HepG2 (cell line): Measurements from ENCODE around the gene THOP1. TPM values are rescaled to one million over a fixed set of nuclear protein-coding genes. Genes with fewer than 3 reads are reported as not detected.

Experiments
- CBFB ChIP-seq: sonication (generic); formaldehyde crosslinking; IDR thresholded peaks from 2 replicates; pipeline ENCODE4 v1.4.0; 2020; ENCODE audit warnings: missing genetic modification reagents
- CENPX ChIP-seq: sonication (generic); formaldehyde crosslinking; IDR thresholded peaks from 2 replicates; pipeline ENCODE4 v1.9.0; 2021; ENCODE audit warnings: mild to moderate bottlenecking, missing genetic modification reagents, moderate library complexity
- CREBL2 ChIP-seq: sonication (generic); formaldehyde crosslinking; IDR thresholded peaks from 2 replicates; pipeline ENCODE4 v1.8.1; 2023; ENCODE audit warnings: missing genetic modification reagents, mild to moderate bottlenecking, borderline replicate concordance
- DPF2 ChIP-seq: sonication (generic); formaldehyde crosslinking; IDR thresholded peaks from 2 replicates; pipeline ENCODE4 v1.4.0; 2020; ENCODE audit warnings: mild to moderate bottlenecking, low read depth, missing genetic modification reagents, borderline replicate concordance
- GZF1 ChIP-seq: sonication (generic); formaldehyde crosslinking; IDR thresholded peaks from 2 replicates; pipeline ENCODE4 v1.5.1; 2020; ENCODE audit warnings: mild to moderate bottlenecking, missing genetic modification reagents
- HINFP ChIP-seq: sonication (generic); formaldehyde crosslinking; IDR thresholded peaks from 2 replicates; pipeline ENCODE4 v1.4.0; 2020; ENCODE audit warnings: low read depth, mild to moderate bottlenecking, missing genetic modification reagents
- HNRNPUL1 ChIP-seq: fragments of 200-400 bp; formaldehyde crosslinking; IDR thresholded peaks from 2 replicates; pipeline ENCODE4 v1.6.1; 2017; ENCODE audit warnings: low read depth, mild to moderate bottlenecking, low read length, moderate library complexity
- KLF6 ChIP-seq: IDR thresholded peaks from 2 replicates; pipeline ENCODE4 v1.8.0; 2016; ENCODE audit warnings: missing biosample characterization, missing genetic modification reagents
- MEF2D ChIP-seq: sonication (generic); formaldehyde crosslinking; IDR thresholded peaks from 2 replicates; pipeline ENCODE4 v1.5.1; 2020; ENCODE audit warnings: mild to moderate bottlenecking, missing genetic modification reagents
- MIER2 ChIP-seq: IDR thresholded peaks from 2 replicates; pipeline ENCODE4 v1.6.1; 2016; ENCODE audit warnings: missing biosample characterization, missing genetic modification reagents
- NFRKB ChIP-seq: fragments of 450-650 bp; IDR thresholded peaks from 2 replicates; pipeline ENCODE4 v1.6.1; 2017
- NPAS2 ChIP-seq: sonication (generic); formaldehyde crosslinking; IDR thresholded peaks from 2 replicates; pipeline ENCODE4 v1.8.0; 2022; ENCODE audit warnings: mild to moderate bottlenecking, missing genetic modification reagents, borderline replicate concordance
- POGZ ChIP-seq: sonication (generic); formaldehyde crosslinking; IDR thresholded peaks from 2 replicates; pipeline ENCODE4 v1.4.0; 2020; ENCODE audit warnings: mild to moderate bottlenecking, missing genetic modification reagents
- POLR2AphosphoS5 ChIP-seq: IDR thresholded peaks from 2 replicates; pipeline ENCODE4 v1.6.1; 2012; ENCODE audit warnings: low read depth, low read length
- PPARG ChIP-seq: conservative IDR thresholded peaks from 2 replicates; pipeline ENCODE4 v1.6.1; 2016; ENCODE audit warnings: missing biosample characterization, missing genetic modification reagents
- RFX1 ChIP-seq: fragments of 450-650 bp; IDR thresholded peaks from 2 replicates; pipeline ENCODE4 v1.6.1; 2017
- RFX3 ChIP-seq: IDR thresholded peaks from 2 replicates; pipeline ENCODE4 v1.6.1; 2016; ENCODE audit warnings: missing biosample characterization, missing genetic modification reagents
- TBX2 ChIP-seq: sonication (generic); formaldehyde crosslinking; IDR thresholded peaks from 2 replicates; pipeline ENCODE4 v1.5.0; 2020; ENCODE audit warnings: missing genetic modification reagents, mild to moderate bottlenecking, borderline replicate concordance
- YEATS4 ChIP-seq: sonication (generic); formaldehyde crosslinking; IDR thresholded peaks from 2 replicates; pipeline ENCODE4 v1.4.0; 2020; ENCODE audit warnings: missing genetic modification reagents, borderline replicate concordance
- ZFP36 ChIP-seq: fragments of 150-350 bp; IDR thresholded peaks from 2 replicates; pipeline ENCODE4 v1.6.1; 2018; ENCODE audit warnings: borderline replicate concordance, low read length, low read depth; ENCODE audit not compliant: partially characterized antibody
- ZNF205 ChIP-seq: IDR thresholded peaks from 2 replicates; pipeline ENCODE4 v1.6.1; 2018; ENCODE audit warnings: missing biosample characterization, missing genetic modification reagents
- ZNF207 ChIP-seq: fragments of 450-650 bp; IDR thresholded peaks from 2 replicates; pipeline ENCODE4 v1.6.1; 2016; ENCODE audit warnings: antibody characterized with exemption, borderline replicate concordance
- ZNF512B ChIP-seq: sonication (generic); formaldehyde crosslinking; IDR thresholded peaks from 2 replicates; pipeline ENCODE4 v1.5.1; 2020; ENCODE audit warnings: missing genetic modification reagents, mild to moderate bottlenecking, borderline replicate concordance
- ZNF616 ChIP-seq: sonication (generic); formaldehyde crosslinking; IDR thresholded peaks from 2 replicates; pipeline ENCODE4 v1.5.0; 2020; ENCODE audit warnings: low read depth, mild to moderate bottlenecking, missing genetic modification reagents
- ZNF7 ChIP-seq: IDR thresholded peaks from 2 replicates; pipeline ENCODE4 v1.6.1; 2016; ENCODE audit warnings: missing biosample characterization, missing genetic modification reagents
- ZNF839 ChIP-seq: sonication (generic); formaldehyde crosslinking; IDR thresholded peaks from 2 replicates; pipeline ENCODE4 v1.4.0; 2020; ENCODE audit warnings: missing genetic modification reagents, mild to moderate bottlenecking, borderline replicate concordance
- polyA plus RNA-seq, 8 experiments: library from polyadenylated mRNA; depleted of rRNA in 3 of 8; stranded (reverse) in 7 of 8; unstranded in 1 of 8; fragments of >200 nt; fragmentation: Illumina TruSeq in 4 of 8; extraction: Trizol in 4 of 8; gene quantifications; 2 replicates each; pipeline versions ENCODE4 v1.2.1 to v1.2.3, GENCODE V29; 2011 to 2016; ENCODE audit warnings: low read depth in 4 of 8, missing spikeins in 1 of 8, mixed read lengths in 1 of 8; ENCODE audit not compliant: insufficient read depth in 1 of 8
- total RNA-seq, 5 experiments: library from RNA; depleted of rRNA; stranded (reverse); fragments of >200 nt; fragmentation: Illumina TruSeq; extraction: Trizol; gene quantifications; 2 replicates each; pipeline ENCODE4 v1.2.3, GENCODE V29; 2016; ENCODE audit warnings: low read depth in 1 of 5
- TF ChIP-seq, protein P1 (sequence below): sonication (generic); formaldehyde crosslinking; IDR thresholded peaks from 2 replicates; pipeline ENCODE4 v1.8.0; 2022; ENCODE audit warnings: mild to moderate bottlenecking, missing genetic modification reagents

Gene THOP1
- total and polyA plus RNA-seq, 2 of the 13 experiments (the other 11 are each of a cell fraction or from before 2014, with no cell fraction given) = 74.4 to 116 TPM

- TF ChIP-seq CBFB (CRISPR knock-in tag) = no peak
- TF ChIP-seq, protein P1, sequence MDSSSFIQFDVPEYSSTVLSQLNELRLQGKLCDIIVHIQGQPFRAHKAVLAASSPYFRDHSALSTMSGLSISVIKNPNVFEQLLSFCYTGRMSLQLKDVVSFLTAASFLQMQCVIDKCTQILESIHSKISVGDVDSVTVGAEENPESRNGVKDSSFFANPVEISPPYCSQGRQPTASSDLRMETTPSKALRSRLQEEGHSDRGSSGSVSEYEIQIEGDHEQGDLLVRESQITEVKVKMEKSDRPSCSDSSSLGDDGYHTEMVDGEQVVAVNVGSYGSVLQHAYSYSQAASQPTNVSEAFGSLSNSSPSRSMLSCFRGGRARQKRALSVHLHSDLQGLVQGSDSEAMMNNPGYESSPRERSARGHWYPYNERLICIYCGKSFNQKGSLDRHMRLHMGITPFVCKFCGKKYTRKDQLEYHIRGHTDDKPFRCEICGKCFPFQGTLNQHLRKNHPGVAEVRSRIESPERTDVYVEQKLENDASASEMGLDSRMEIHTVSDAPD (CRISPR knock-in tag) = peak; percentile 27; the same call in 1 of the 2 replicates
- TF ChIP-seq CREBL2 (CRISPR knock-in tag) = no peak
- no peak for TF ChIP-seq ZNF839 (CRISPR knock-in tag)
- TF ChIP-seq MEF2D (CRISPR knock-in tag) = peak; percentile 93
- TF ChIP-seq HINFP = 0 out of 2 replicates have a peak, but pooled peaks have one; percentile 35
- TF ChIP-seq ZNF7 = no peak
- peak; percentile 72; the same call in 1 of the 2 replicates for TF ChIP-seq YEATS4
- TF ChIP-seq DPF2 (CRISPR knock-in tag) = peak; percentile 74; the same call in 1 of the 2 replicates
- TF ChIP-seq NPAS2 (CRISPR knock-in tag) = no peak
- no peak for TF ChIP-seq NFRKB
- no peak for TF ChIP-seq RFX1
- TF ChIP-seq ZFP36 = no peak
- TF ChIP-seq KLF6 = no peak
- peak; percentile 82 for TF ChIP-seq PPARG
- TF ChIP-seq POLR2AphosphoS5 = no peak
- TF ChIP-seq TBX2 (CRISPR knock-in tag) = peak; percentile 91
- TF ChIP-seq POGZ (CRISPR knock-in tag) = peak; percentile 66; the same call in 1 of the 2 replicates
- no peak for TF ChIP-seq ZNF207
- no peak for TF ChIP-seq CENPX
- TF ChIP-seq ZNF205 (CRISPR knock-in tag) = peak; percentile 88
- no peak for TF ChIP-seq HNRNPUL1
- no peak for TF ChIP-seq ZNF512B (CRISPR knock-in tag)
- no peak for TF ChIP-seq RFX3
- TF ChIP-seq GZF1 = no peak
- TF ChIP-seq ZNF616 (CRISPR knock-in tag) = no peak
- no peak for TF ChIP-seq MIER2 (CRISPR knock-in tag)
Observed at GRCh38 chr19:2790557-2791271, 5.4 kb downstream of the THOP1 start (continued).
